HG03442 (cell line): ENCODE measurements around the gene JUND.

ENCODE experiments used
- ATAC-seq: cut with Tn5 transposase; IDR thresholded peaks from one replicate; pipeline ENCODE4 v1.9.1; 2021; ENCODE audit warnings: mild to moderate bottlenecking, moderate library complexity; ENCODE audit not compliant: unreplicated experiment

JUND gene

GRCh38 chr19:18308948-18309325 lies 27.5 kb upstream of the JUND start:
- no peak for ATAC-seq

- no peak for ATAC-seq
Observed at GRCh38 chr19:18308051-18308947, 26.9 kb upstream of the JUND start.

- ATAC-seq = no peak
Observed at GRCh38 chr19:18307271-18307681, 25.9 kb upstream of the JUND start.

GRCh38 chr19:18306888-18307260 lies 25.5 kb upstream of the JUND start:
- ATAC-seq = no peak

- ATAC-seq = no peak
Observed at GRCh38 chr19:18306209-18306887, 24.9 kb upstream of the JUND start.

- ATAC-seq = no peak
Observed at GRCh38 chr19:18304458-18305310, 23.3 kb upstream of the JUND start.

GRCh38 chr19:18304208-18304457 lies 22.7 kb upstream of the JUND start:
- no peak for ATAC-seq

- no peak for ATAC-seq
Observed at GRCh38 chr19:18301718-18302111, 20.3 kb upstream of the JUND start.

- ATAC-seq = no peak
Observed at GRCh38 chr19:18300930-18301717, 19.7 kb upstream of the JUND start.

GRCh38 chr19:18299654-18300053 lies 18.2 kb upstream of the JUND start:
- ATAC-seq = no peak

GRCh38 chr19:18298601-18299000 lies 17.2 kb upstream of the JUND start:
- ATAC-seq = no peak

- ATAC-seq = no peak
Observed at GRCh38 chr19:18297308-18297707, 15.9 kb upstream of the JUND start.

GRCh38 chr19:18295034-18295451 lies 13.6 kb upstream of the JUND start:
- no peak for ATAC-seq

GRCh38 chr19:18294467-18294864 lies 13.0 kb upstream of the JUND start:
- ATAC-seq = no peak

GRCh38 chr19:18293642-18294466 lies 12.4 kb upstream of the JUND start:
- ATAC-seq = no peak

GRCh38 chr19:18292810-18293641 lies 11.6 kb upstream of the JUND start:
- no peak for ATAC-seq

- no peak for ATAC-seq
Observed at GRCh38 chr19:18292462-18292809, 11.0 kb upstream of the JUND start.

GRCh38 chr19:18291590-18292461 lies 10.4 kb upstream of the JUND start:
- ATAC-seq = peak; percentile 41
